ENCODE results near the gene CHD3. TPM values are rescaled to one million over a fixed set of nuclear protein-coding genes. Genes with fewer than 3 reads are reported as not detected.
"Not testable (repeated sequence)": the region's sequence is repeated elsewhere in the genome, so short reads cannot be mapped to it uniquely, and the experiment has no call there.

The CHD3 gene
- total RNA-seq, 4 donors from 2014 or later, result 47.0 to 77.6 (median 57.3) TPM

DNA sequence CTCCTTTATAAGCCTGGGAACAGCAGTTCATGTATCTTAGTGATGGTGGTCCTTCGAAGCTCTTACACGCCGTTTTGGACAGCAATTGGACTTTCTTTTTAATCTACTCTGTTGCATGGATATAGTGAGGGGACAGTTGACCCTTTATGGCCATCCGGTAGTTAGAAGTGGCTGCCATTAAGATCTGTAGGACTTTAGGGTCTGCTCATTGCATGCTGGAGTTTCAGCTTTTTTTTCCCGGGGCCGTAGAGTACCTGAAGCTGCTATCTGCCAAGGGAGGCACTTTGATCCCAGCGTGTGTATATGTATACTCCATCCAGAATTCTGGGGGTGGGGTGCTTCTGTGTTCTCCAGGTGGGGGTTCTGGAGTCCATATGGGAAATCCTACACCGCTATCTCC, 29.6 kb upstream of the CHD3 start:
- DNase-seq (ENCODE audit: low spot score) (no peak), ATAC-seq (ENCODE audit: low FRiP score) (no peak)
- TF ChIP-seq, protein P1, sequence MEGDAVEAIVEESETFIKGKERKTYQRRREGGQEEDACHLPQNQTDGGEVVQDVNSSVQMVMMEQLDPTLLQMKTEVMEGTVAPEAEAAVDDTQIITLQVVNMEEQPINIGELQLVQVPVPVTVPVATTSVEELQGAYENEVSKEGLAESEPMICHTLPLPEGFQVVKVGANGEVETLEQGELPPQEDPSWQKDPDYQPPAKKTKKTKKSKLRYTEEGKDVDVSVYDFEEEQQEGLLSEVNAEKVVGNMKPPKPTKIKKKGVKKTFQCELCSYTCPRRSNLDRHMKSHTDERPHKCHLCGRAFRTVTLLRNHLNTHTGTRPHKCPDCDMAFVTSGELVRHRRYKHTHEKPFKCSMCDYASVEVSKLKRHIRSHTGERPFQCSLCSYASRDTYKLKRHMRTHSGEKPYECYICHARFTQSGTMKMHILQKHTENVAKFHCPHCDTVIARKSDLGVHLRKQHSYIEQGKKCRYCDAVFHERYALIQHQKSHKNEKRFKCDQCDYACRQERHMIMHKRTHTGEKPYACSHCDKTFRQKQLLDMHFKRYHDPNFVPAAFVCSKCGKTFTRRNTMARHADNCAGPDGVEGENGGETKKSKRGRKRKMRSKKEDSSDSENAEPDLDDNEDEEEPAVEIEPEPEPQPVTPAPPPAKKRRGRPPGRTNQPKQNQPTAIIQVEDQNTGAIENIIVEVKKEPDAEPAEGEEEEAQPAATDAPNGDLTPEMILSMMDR (IDR thresholded peaks at IDR 0.05), result no peak

DNA sequence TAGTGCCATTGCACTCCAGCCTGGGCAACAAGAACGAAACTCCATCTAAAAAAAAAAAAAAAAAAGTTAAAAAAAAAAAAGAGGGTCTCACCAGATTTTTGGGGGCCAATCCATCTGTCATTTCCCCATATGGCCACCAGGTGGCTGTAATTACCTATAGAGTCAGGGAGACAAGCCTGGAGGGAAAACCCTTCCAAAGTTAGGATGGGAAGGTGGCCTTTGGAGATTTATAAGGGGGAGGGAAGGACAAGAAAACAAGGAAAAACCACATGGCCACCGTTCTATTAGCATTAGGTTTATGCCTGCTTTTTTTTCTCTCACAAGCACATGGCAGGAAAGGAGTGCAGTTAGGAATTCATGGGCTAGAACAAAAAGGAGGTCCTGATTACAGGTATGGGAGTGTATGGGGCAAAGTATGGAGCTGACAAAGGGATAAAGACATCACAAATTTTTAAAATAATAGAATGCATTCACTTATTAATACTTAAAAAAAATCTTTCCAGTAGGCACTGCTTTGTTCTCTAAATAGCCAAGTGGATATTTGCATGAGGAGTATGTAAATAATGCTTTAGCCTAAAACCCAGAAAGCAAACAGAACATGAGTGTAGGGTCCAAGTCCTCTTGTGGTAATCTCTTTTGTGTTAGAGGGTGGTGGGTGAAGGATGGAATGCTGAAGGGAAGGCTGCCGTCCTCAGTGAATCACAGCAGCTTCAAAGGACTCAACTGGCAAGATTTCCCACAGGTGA, 25.7 kb upstream of the CHD3 start:
- ATAC-seq (ENCODE audit: low FRiP score) (no peak), DNase-seq (ENCODE audit: low spot score) (no peak)
- TF ChIP-seq, protein P1 (IDR thresholded peaks at IDR 0.05), result peak in 1 of 3 donors; percentile 43

DNA sequence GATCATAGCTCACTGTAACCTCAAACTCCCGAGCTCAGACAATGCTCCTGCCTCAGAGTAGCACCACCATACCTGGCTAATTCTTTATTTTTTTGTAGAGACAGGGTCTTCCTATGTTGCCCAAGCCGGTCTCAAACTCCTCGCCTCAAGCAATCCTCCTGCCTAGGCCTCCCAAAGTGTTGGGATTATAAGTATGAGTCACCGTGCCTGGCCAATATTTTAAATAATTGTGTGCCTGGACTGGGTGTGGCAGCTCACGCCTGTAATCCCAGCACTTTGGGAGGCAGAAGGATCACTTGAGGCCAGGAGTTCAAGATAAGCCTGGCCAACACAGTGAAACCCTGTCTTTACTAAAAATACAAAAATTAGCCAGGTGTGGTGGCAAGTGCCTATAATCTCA, 24.2 kb upstream of the CHD3 start:
- DNase-seq (ENCODE audit: low spot score); ATAC-seq (ENCODE audit: low FRiP score): not testable (repeated sequence)

DNA sequence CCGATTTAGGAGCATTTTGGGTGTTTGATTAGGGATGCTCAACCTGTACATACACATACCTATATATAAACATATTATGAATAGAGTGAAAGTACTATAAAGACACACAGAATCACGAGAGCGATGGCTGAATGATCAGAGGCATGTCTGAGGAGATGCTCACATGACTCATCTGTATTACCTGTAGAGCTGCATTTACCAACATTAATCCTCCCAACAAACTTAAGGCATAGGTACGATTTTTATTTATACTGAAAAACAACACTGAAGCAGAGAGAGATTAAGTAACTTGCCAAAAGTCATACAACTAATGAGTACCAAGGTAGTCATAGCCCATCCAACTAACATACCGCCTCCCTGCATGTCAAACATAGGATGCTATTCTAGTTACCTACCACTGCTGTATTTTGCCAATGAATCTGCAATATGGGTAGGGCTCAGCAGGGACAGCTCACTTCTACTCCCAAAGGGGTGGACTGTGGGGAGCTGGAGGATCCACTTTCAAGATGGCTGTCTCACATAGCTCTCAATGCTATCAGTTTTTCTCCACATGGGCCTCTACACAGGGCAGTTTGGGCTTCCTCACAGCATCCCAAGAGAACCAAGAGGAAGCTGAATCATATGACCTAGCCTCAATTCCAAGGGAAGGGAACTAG, 23.5 kb upstream of the CHD3 start:
- DNase-seq (ENCODE audit: low spot score) (no peak), ATAC-seq (ENCODE audit: low FRiP score) (no peak)
- TF ChIP-seq, protein P1 (IDR thresholded peaks at IDR 0.05), result no peak

DNA sequence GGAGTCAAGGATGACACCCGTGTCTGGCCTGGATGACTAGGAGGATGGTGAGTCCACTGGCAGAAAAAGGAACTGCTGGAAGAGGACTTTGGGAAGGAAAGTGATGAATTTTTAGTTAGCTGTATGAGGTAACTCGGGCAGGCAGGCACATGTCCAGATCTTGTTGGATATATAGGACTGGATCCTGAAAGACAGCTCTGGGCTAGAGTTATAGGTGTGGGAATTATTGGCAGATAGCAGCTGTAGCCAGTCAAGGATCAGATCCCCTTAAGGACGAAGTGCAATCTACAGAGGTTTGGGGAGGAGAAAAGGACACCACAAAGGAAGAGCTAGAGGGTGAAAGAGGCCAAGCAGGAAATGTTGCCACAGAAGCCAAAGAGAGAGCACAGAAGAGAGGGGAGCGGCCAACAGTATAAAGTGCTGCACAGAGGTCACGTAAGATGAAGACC, 20.7 kb upstream of the CHD3 start:
- DNase-seq (ENCODE audit: low spot score) (no peak), ATAC-seq (ENCODE audit: low FRiP score) (no peak)
- TF ChIP-seq, protein P1 (IDR thresholded peaks at IDR 0.05), result no peak

DNA sequence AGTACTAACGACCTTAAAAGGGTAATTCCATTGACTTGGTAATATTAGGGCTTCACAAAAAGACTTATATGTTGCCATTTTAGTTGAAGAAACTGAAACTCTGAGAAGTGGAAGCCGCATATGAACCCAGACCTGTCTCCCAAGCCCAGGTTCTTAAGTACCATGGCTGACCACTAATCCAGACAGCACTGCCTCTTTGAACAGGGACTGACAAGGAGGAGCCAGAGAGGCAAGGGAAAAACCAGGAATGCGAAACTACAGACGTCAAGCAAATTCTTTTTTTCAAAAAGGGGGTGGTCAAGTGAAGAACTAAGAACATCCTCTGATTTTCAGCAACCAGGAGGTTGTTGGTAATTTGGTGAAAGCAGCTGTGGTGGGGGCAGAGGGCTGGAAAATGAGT, 15.5 kb upstream of the CHD3 start:
- DNase-seq (ENCODE audit: low spot score), result no peak

DNA sequence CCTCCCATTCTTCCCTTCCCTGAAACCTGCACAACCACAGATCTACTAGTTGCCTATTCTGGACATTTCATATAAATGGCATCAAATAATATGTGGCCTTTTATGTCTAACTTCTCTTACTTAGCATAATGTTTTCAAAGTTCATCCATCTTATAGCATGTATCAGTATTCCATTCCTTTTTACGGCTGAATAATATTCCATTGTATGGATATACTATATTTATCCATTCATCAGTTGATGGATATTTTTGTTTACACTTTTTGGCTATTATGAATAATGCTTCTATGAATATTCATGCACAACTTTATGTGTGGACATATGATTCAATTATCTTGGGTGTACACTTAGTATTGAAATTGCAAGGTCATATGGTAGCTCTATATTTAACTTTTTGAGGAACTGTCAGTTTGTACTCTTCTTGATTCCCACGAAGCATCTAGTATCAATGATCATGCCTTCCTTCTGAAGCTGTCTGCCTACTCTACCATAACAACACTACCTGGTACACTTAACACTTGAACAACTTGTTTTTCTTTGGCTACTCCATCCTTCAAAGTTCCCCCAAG, 12.7 kb upstream of the CHD3 start:
- TF ChIP-seq, protein P1 (IDR thresholded peaks at IDR 0.05), result no peak
- no peak for DNase-seq (ENCODE audit: low spot score)
- ATAC-seq (ENCODE audit: low FRiP score), result no peak

More for the DNA sequence above, 15.5 kb upstream of the CHD3 start:
- ATAC-seq (ENCODE audit: low FRiP score), result no peak
- TF ChIP-seq, protein P1 (IDR thresholded peaks at IDR 0.05), result no peak

Measured in omental fat pad (tissue), 4 donors.